Neural progenitor cell (in vitro differentiated cells): ENCODE results near the gene ARFIP2. TPM values are rescaled to one million over a fixed set of nuclear protein-coding genes. Genes with fewer than 3 reads are reported as not detected.

Experiments
- DNase-seq: peaks from one replicate; pipeline ENCODE4 v3.0.0-alpha.2; 2016; ENCODE audit warnings: low spot score
- H2AFZ ChIP-seq: fragments of 200-600 bp; sonication (generic); replicated peaks from 2 replicates; pipeline ENCODE4 v1.6.1; 2016; ENCODE audit warnings: antibody characterized with exemption
- H3F3A ChIP-seq: fragments of 200-600 bp; sonication (generic); 2 replicates; pipeline ENCODE4 v1.6.1; 2016; ENCODE audit warnings: antibody characterized with exemption, low read depth
- H3K27ac ChIP-seq: fragments of 200-600 bp; sonication (generic); 2 replicates; pipeline ENCODE4 v1.5.1; 2016; ENCODE audit warnings: mild to moderate bottlenecking
- H3K27me3 ChIP-seq: fragments of 200-600 bp; sonication (generic); 2 replicates; pipeline ENCODE4 v1.6.1; 2016; ENCODE audit warnings: mild to moderate bottlenecking, moderate library complexity
- H3K36me3 ChIP-seq: fragments of 200-600 bp; sonication (generic); 2 replicates; pipeline ENCODE4 v1.5.1; 2016
- H3K4me1 ChIP-seq: fragments of 200-600 bp; sonication (generic); 2 replicates; pipeline ENCODE4 v1.6.1; 2016; ENCODE audit warnings: mixed run types
- H3K4me2 ChIP-seq: fragments of 200-600 bp; sonication (generic); 2 replicates; pipeline ENCODE4 v1.6.1; 2016
- H3K4me3 ChIP-seq: fragments of 200-600 bp; sonication (generic); 2 replicates; pipeline ENCODE4 v1.5.1; 2016
- H3K79me2 ChIP-seq: fragments of 200-600 bp; sonication (generic); 2 replicates; pipeline ENCODE4 v1.6.1; 2016; ENCODE audit warnings: low read depth
- H3K9ac ChIP-seq: fragments of 200-600 bp; sonication (generic); 2 replicates; pipeline ENCODE4 v1.6.1; 2016
- H3K9me3 ChIP-seq: fragments of 200-600 bp; sonication (generic); 2 replicates; pipeline ENCODE4 v1.5.1; 2016; ENCODE audit warnings: low read depth
- H4K20me1 ChIP-seq: fragments of 200-600 bp; sonication (generic); 2 replicates; pipeline ENCODE4 v1.6.1; 2016; ENCODE audit warnings: low read depth
- H3K27ac Mint-ChIP-seq: 3 replicates; pipeline ENCODE4 v1.8.0; 2021; ENCODE audit warnings: mixed read lengths
- H3K27me3 Mint-ChIP-seq: 2 replicates; pipeline ENCODE4 v1.8.0; 2022; ENCODE audit warnings: low read depth, mild to moderate bottlenecking, inconsistent platforms, moderate library complexity, mixed read lengths; ENCODE audit not compliant: insufficient read depth
- H3K36me3 Mint-ChIP-seq: 3 replicates; pipeline ENCODE4 v1.8.0; 2021; ENCODE audit warnings: mixed read lengths
- H3K4me1 Mint-ChIP-seq: 3 replicates; pipeline ENCODE4 v1.8.0; 2021; ENCODE audit warnings: mixed read lengths
- H3K4me3 Mint-ChIP-seq: 3 replicates; pipeline ENCODE4 v1.8.0; 2021; ENCODE audit warnings: mild to moderate bottlenecking, moderate library complexity, mixed read lengths
- H3K9me3 Mint-ChIP-seq: 3 replicates; pipeline ENCODE4 v1.8.0; 2020; ENCODE audit warnings: mixed read lengths
- EZH2 ChIP-seq: fragments of 200-600 bp; sonication (generic); IDR thresholded peaks from 2 replicates; pipeline ENCODE4 v1.6.1; 2017; ENCODE audit warnings: antibody characterized with exemption, mild to moderate bottlenecking, moderate library complexity
- EZH2phosphoT487 ChIP-seq: fragments of 200-600 bp; sonication (generic); IDR thresholded peaks from 2 replicates; pipeline ENCODE4 v1.6.1; 2017; ENCODE audit warnings: antibody characterized with exemption
- total RNA-seq: library from RNA; depleted of rRNA; stranded (reverse); fragments of >200 nt; gene quantifications from 2 replicates; pipeline ENCODE4 v1.2.3, GENCODE V29; 2015; ENCODE audit warnings: low replicate concordance
- TF ChIP-seq, protein P1 (sequence below): fragments of 200-600 bp; sonication (generic); IDR thresholded peaks from 2 replicates; pipeline ENCODE4 v1.5.1; 2017; ENCODE audit warnings: antibody characterized with exemption, mild to moderate bottlenecking

Gene ARFIP2
- total RNA-seq, 1 donor from 2014 or later = 40.2 TPM

GRCh38 chr11:6457581-6458320 is 23.4 kb downstream of the ARFIP2 start:
- Histone ChIP-seq H3K9ac (no peak overlapping the region), H3K9me3 (no peaks in the 10 kb centered on the region), H3K4me2 (no peak overlapping the region), H3K36me3 (no peaks in the 10 kb centered on the region), H3F3A (no peaks in the 10 kb centered on the region), H2AFZ (no peak overlapping the region), H3K27ac (no peak overlapping the region), H4K20me1 (no peaks in the 10 kb centered on the region), H3K79me2 (no peaks in the 10 kb centered on the region), H3K4me1 (no peaks in the 10 kb centered on the region), H3K4me3 (no peak overlapping the region), H3K27me3 (no peaks in the 10 kb centered on the region)
- no peak for DNase-seq
- TF ChIP-seq EZH2 = no peak
- no peak for TF ChIP-seq EZH2phosphoT487
- TF ChIP-seq, protein P1, sequence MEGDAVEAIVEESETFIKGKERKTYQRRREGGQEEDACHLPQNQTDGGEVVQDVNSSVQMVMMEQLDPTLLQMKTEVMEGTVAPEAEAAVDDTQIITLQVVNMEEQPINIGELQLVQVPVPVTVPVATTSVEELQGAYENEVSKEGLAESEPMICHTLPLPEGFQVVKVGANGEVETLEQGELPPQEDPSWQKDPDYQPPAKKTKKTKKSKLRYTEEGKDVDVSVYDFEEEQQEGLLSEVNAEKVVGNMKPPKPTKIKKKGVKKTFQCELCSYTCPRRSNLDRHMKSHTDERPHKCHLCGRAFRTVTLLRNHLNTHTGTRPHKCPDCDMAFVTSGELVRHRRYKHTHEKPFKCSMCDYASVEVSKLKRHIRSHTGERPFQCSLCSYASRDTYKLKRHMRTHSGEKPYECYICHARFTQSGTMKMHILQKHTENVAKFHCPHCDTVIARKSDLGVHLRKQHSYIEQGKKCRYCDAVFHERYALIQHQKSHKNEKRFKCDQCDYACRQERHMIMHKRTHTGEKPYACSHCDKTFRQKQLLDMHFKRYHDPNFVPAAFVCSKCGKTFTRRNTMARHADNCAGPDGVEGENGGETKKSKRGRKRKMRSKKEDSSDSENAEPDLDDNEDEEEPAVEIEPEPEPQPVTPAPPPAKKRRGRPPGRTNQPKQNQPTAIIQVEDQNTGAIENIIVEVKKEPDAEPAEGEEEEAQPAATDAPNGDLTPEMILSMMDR = no peak
- Mint-ChIP-seq H3K27ac (no peak overlapping the region), H3K9me3 (no peaks in the 10 kb centered on the region), H3K27me3 (no peaks in the 10 kb centered on the region), H3K4me3 (no peak overlapping the region), H3K36me3 (peaks cover 3% of the 10 kb centered on the region), H3K4me1 (no peaks in the 10 kb centered on the region)

- DNase-seq = no peak
- H3K4me3 ChIP-seq = no peak overlapping the region
- H3K27ac Mint-ChIP-seq = no peak overlapping the region
- H4K20me1 ChIP-seq = no peaks in the 10 kb centered on the region
- H3K36me3 Mint-ChIP-seq = peaks cover 3% of the 10 kb centered on the region
- H3K36me3 ChIP-seq = no peaks in the 10 kb centered on the region
- no peak overlapping the region for H3K27ac ChIP-seq
- no peaks in the 10 kb centered on the region for H3F3A ChIP-seq
- no peaks in the 10 kb centered on the region for H3K4me1 Mint-ChIP-seq
- no peak overlapping the region for H3K4me3 Mint-ChIP-seq
- H3K9ac ChIP-seq = no peak overlapping the region
- no peaks in the 10 kb centered on the region for H3K79me2 ChIP-seq
- no peaks in the 10 kb centered on the region for H3K27me3 Mint-ChIP-seq
- no peaks in the 10 kb centered on the region for H3K27me3 ChIP-seq
- H3K9me3 Mint-ChIP-seq = no peaks in the 10 kb centered on the region
- no peak overlapping the region for H2AFZ ChIP-seq
- no peaks in the 10 kb centered on the region for H3K4me1 ChIP-seq
- H3K9me3 ChIP-seq = no peaks in the 10 kb centered on the region
- no peak overlapping the region for H3K4me2 ChIP-seq
- TF ChIP-seq EZH2phosphoT487 = no peak
- TF ChIP-seq, protein P1 = no peak
- no peak for TF ChIP-seq EZH2
Observed at GRCh38 chr11:6456361-6457073, 24.6 kb downstream of the ARFIP2 start.

GRCh38 chr11:6455070-6455469 is 26.1 kb downstream of the ARFIP2 start:
- H3K9ac ChIP-seq = no peak overlapping the region
- DNase-seq = no peak
- TF ChIP-seq, protein P1 = no peak
- TF ChIP-seq EZH2phosphoT487 (no peak), EZH2 (no peak)
- H3K4me2 ChIP-seq = no peak overlapping the region
- H3K79me2 ChIP-seq = no peaks in the 10 kb centered on the region
- Mint-ChIP-seq H3K36me3 (peaks cover 3% of the 10 kb centered on the region), H3K27me3 (no peaks in the 10 kb centered on the region), H3K9me3 (no peaks in the 10 kb centered on the region), H3K4me3 (no peak overlapping the region), H3K27ac (no peak overlapping the region), H3K4me1 (no peaks in the 10 kb centered on the region)
- H3K27me3 ChIP-seq = no peaks in the 10 kb centered on the region
- H3K4me1 ChIP-seq = no peaks in the 10 kb centered on the region
- no peaks in the 10 kb centered on the region for H3K9me3 ChIP-seq
- no peaks in the 10 kb centered on the region for H3F3A ChIP-seq
- H3K4me3 ChIP-seq = no peak overlapping the region
- H4K20me1 ChIP-seq = no peaks in the 10 kb centered on the region
- H2AFZ ChIP-seq = no peak overlapping the region
- H3K27ac ChIP-seq = no peak overlapping the region
- H3K36me3 ChIP-seq = no peaks in the 10 kb centered on the region
